Sciatic nerve (tissue), 2 donors: ENCODE results near the gene MBLAC1. TPM values are rescaled to one million over a fixed set of nuclear protein-coding genes. Genes with fewer than 3 reads are reported as not detected.
"Not testable (repeated sequence)": the region's sequence is repeated elsewhere in the genome, so short reads cannot be mapped to it uniquely, and the experiment has no call there.

Experiments
- ATAC-seq: fragments of 200-7000 bp; cut with Tn5 transposase; one replicate; pipeline ENCODE4 v1.9.1; 2020; ENCODE audit warnings: mild to moderate bottlenecking, moderate library complexity
- DNase-seq: peaks from one replicate; pipeline ENCODE4 v3.0.0-alpha.2; 2020; ENCODE audit warnings: low spot score
- intact Hi-C: fragments of 100-400 bp; cut with DNase I; formaldehyde crosslinking; loops from one replicate; pipeline ENCODE4 v1.14.2; 2022
- total RNA-seq: library from RNA; stranded (reverse); fragmentation: NEBNext Ultra II Directional; extraction: Animal tissue kit (Norgen Biotek cat#: 25700); gene quantifications from one replicate; pipeline ENCODE4 v1.2.1, GENCODE V29; 2021
- donor health status: DM: no; HTN: no; CAD: no.
- donor health status: DM: no; HTN: no; CAD: no.

MBLAC1 gene
- total RNA-seq, 1 donor from 2014 or later, result 2.5 TPM

GRCh38 chr7:100142461-100142860 lies 15.7 kb downstream of the MBLAC1 start:
- DNase-seq, result no peak
- intact Hi-C loops, result no loop called here
- ATAC-seq, result no peak

DNA sequence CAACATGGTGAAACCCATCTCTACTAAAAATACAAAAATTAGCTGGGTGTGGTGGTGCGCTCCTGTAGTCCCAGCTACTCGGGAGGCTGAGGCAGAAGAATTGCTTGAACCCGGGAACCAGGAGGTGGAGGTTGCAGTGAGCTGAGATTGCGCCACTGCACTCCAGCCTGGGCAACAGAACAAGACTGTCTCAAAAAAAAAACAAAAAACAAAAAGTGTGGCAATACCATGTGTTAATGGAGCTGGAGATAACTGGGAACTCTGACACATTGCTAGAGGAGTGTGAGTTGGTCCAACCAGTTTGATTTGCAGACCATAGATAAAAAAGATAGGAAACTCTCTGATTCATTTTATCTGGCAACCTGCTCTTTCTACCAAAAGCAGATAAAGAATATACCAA lies 19.6 kb downstream of the MBLAC1 start:
- ATAC-seq, result not testable (repeated sequence)

GRCh38 chr7:100147278-100147677 lies 20.5 kb downstream of the MBLAC1 start:
- DNase-seq (no peak), ATAC-seq (no peak)
- intact Hi-C loops, result no loop called here

More for the DNA sequence above, 19.6 kb downstream of the MBLAC1 start:
- DNase-seq, intact Hi-C loops: not testable (repeated sequence)

DNA sequence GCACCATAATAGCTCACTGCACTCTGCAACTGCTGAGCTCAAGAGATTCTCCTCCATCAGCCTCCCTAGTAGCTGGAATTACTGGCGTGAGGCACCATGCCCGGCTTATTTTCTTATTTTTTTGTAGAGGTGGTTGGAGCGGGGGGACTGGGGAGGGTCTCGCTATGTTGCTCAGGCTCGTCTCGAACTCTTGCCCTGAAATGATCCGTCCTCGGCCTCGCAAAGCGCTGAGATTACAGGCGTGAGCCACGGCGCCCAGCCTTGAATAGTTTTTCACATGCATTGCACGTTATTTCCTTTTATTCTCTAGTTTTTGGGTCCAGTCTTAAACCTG lies 21.4 kb downstream of the MBLAC1 start:
- ATAC-seq (no peak), DNase-seq (no peak)
- intact Hi-C loops, result no loop called here

DNA sequence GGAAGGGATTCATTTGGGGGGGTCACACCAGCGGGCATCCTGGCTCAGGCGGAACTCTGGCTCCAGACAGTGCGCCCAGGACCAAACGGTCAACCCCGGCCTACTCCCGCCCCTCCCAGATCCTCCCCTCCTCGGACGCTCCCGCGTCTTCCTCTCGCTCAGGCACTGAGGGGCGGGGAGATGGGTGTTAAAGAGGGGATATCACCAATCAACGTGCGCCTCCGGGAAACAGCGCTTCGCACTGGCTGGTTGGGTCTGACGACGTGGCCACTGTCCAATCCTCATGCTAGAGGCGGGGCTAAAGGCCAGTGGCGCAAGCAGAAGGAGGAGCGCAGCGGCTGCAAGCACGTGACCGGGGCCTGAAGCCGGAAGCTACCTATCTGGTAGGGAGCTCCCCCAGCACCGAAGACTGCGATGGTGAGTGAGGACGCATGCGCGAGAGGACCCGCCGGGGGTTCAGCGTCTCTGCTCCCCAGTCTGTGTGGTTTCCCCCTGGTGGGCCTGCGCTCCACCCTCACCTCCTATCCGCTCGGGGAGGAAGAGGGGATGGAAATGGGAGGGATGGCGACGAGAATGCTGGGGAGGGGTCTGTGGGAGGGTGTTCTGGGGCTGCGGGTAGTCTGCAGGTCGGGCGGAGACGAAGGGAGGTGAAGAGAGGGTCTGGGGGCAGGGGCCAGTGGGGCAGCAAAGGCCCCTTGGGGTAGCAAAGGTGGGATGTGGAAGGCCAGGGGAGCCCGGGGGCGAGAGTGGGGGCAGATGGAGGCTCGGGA lies 22.0 kb downstream of the MBLAC1 start, which contains the start of gene LAMTOR4:
Gene LAMTOR4 (plus strand): TSS at position 360 of the 770 bp plus-strand sequence. CDS start 55 bp downstream, at position 415.
- intact Hi-C loops, result no loop called here
- peak; percentile 99 for ATAC-seq
- DNase-seq, result peak; percentile 99

- DNase-seq, result no peak
- ATAC-seq, result no peak
- intact Hi-C loops, result no loop called here
These were observed 25.6 kb downstream of the MBLAC1 start for GRCh38 chr7:100152404-100152803.

DNA sequence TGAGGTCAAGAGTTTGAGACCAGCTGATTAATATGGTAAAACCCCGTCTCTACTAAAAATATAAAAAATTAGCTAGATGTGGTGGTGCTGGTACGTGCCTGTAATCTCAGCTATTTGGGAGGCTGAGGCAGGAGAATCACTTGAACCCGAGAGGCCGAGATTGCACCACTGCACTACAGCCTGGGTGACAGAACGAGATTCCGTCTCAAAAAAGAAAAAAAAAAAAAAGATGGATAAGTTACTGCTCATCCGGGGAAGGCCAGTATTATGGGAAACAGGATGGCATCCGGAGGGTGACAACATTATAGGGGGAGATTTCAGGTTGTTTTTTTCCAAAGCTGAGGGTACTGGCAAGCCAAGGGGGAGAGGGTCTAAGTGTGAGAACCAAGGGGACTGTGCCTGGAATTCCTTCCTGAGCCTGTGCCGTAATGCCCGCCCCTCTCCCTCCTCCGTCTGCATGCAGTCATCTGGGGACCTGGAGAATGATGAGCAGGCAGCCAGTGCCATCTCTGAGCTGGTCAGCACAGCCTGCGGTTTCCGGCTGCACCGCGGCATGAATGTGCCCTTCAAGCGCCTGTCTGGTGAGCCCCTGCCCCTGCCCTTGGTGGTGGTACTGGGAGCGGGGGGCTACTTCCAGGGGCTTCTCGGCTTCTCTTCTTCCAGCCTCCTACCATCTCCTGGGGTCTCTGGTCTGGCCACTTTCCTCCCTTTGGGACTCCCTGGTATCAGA lies 26.3 kb downstream of the MBLAC1 start:
- ATAC-seq (no peak), DNase-seq (no peak)
- intact Hi-C loops, result no loop called here

DNA sequence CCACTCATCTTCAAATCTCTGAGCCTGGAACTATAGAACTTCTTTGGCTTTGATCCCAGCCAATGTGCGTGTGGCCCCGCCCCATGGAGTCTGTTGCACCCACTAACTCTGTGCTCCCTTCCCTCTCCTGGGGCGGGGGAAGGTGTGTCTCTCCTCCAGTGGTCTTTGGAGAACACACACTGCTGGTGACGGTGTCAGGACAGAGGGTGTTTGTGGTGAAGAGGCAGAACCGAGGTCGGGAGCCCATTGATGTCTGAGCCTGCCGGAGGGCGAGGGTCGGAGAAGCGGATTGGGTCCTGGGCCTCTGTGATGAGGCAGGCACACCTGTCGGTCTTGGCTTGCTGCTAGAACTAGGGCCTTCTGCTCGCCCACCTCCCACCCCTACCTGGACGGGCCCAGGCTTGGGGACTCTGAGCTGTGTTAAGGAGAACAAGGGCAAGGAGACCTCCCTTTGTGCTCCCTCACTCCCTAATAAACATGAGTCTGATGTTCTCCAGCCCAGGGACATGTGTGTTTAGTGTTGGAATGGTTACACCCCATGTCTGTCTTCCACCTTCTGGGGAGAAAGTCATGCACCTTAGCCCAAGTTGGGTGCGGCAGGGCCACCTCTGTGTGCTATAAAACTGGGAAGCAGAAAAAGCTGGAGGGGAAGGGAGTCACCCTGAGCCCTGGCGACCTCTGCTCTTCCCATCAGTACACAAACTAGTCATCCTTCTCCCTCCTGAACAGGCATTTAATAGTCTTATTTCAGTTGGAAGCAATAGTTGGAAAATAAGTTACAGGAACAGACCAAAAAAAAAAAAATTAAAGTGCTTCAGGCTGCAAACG lies 27.2 kb downstream of the MBLAC1 start:
- ATAC-seq, result no peak
- DNase-seq, result no peak
- intact Hi-C loops, result no loop called here

GRCh38 chr7:100154651-100155491 lies 28.1 kb downstream of the MBLAC1 start:
- intact Hi-C loops, result no loop called here

DNA sequence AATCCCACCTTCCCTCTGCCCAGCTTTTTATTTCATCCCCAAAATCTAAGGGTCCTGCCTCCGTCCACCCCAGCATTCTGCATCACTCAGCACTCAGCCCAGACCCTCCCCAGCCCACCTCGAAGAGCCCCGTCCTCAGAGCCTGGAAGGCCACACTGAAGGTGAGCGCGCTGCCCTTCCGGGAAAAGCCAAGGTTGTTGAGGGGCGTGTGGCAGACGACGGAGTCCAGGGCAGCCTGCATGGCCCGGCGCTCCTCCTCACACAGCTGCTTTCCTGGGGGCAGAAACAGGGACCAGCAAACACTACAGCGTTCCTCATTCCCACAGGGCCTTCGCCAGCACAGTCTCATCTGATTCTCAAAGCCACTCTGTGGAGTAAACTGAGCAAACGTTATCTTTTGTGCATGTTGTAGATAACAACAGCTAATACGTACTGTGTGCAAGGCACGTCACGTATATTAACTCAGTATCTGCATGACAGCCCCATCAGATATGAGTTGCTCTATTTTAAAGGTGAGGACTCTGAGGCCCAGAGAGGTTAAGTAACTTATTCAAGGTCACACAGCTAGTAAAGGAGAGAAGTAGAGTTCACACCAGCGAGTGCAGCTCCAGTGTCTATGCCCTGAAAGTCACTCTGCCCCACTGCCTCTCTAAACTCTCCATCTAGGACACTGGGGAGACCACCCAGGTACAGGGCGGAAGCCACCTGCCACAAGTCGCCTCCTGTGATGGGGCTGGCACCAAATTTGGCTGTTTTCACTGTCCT lies 29.0 kb downstream of the MBLAC1 start:
- no peak for DNase-seq
- no peak for ATAC-seq
- intact Hi-C loops, result no loop called here

More at GRCh38 chr7:100154651-100155491, 28.1 kb downstream of the MBLAC1 start:
- DNase-seq (no peak), ATAC-seq (no peak)

GRCh38 chr7:100156331-100157068 lies 29.7 kb downstream of the MBLAC1 start:
- intact Hi-C loops, result no loop called here
- ATAC-seq, result no peak
- no peak for DNase-seq

DNA sequence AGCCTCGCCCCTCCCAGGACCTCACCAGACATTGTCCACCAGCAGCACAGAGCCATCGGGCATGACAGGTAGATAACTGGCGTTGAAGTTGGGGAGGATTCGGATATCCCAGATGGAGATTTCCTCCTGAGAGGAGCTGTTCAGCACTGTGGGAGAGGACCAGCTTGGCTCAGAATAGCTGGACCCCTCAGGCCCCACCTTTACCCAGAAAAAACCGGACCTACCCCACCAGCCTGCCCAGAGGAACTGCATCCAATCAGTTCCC lies 30.2 kb downstream of the MBLAC1 start:
- intact Hi-C loops, result no loop called here
- DNase-seq (no peak), ATAC-seq (no peak)

DNA sequence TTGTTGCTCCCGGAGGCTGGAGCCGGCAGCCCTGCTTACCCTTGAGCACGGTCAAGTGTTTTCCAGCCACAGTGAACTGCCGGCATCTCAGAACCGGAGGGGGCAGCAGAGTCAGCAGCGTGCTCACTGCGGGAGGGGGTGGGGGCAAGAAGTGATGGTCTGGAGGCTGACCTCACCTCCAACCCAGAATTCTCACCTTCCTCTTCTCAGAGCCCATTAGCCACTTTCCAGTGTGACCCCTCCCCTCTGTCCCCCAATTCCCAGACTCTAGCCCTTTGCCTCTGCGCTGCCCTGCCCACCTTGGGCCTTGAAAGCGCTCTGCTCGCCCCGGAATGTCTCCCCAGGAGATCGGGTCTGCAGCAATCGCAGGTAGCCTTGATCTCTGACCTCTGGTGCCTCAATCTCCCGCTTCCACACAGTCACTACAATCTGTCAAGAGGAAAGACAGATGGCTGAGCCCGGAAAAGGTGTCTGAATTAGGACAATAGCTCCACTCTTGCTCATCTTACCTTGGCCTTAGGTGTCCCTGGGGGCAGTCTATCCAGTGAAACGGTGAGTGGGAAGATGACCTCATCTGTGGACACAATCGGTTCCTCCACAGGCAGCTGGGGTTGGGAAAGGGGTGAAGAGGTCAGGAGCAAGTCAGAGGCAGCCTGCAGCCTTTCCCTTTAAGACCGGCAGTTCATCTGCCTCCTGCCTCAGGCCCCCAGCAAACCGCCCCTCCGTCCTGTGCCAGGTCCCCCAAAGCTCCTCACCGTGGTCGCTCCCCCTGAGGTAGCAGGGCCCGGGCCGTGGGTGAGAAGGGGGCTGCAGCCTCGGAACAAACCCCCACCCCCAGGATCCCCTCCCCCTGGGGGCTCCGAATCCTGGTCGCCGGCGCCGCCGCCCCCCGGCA lies 30.8 kb downstream of the MBLAC1 start:
- DNase-seq, result no peak
- intact Hi-C loops, result no loop called here

DNA sequence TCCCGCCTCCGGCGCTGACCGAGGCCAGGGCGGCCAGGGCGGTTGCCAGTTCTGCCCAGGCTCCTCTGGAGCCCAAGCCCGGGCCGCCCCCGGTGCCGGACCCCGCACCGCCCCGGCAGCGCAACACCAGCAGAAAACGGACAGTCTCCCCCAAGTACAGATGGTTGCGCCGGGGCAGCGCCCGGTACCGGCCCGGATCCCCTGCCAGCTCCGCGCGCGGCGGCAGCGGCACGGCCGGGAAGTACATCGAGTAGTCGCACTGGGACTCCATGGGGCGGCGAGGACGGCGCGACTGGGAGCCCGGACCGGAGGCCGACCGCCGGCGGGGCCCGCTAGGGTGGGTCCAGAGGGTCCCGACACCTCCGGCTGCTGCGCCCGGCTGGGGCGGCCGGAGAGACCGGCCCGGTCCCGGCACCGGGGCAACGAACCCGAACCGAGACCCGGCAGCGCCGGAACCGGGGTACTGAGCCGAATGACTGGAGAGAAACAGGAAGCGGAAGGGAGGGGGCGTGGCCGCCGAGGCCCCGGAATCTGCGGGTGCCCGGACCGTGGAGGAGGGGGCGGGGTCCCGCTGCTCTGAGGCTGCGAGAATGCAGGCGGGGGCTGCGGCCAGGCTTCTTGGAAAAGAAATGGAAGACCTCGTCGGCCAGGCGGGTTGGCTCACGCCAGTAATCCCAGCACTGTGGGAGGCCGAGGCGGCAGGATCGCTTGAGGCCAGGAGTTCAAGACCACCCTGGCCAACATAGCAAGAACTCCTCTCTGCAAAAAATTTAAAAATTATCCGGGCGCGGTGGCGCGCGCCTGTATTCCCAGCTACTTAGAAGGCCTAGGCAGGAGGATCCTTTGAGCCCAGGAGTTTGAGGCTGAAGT lies 31.7 kb downstream of the MBLAC1 start, which contains the start of gene TRAPPC14:
Gene TRAPPC14 (minus strand): TSS at position 495 of the 870 bp plus-strand sequence. CDS start 224 bp downstream, at position 271.
- DNase-seq (peak; percentile 97), ATAC-seq (peak; percentile 93)
- intact Hi-C loops, result no loop called here

More for the DNA sequence above, 30.8 kb downstream of the MBLAC1 start:
- ATAC-seq, result no peak

GRCh38 chr7:100159099-100159623 lies 32.4 kb downstream of the MBLAC1 start:
- intact Hi-C loops, result no loop called here
- no peak for DNase-seq

More at GRCh38 chr7:100159099-100159623, 32.4 kb downstream of the MBLAC1 start:
- ATAC-seq, result no peak
